GM20431 (cell line): ENCODE results near the gene RNU6-1.

Experiments
- in situ Hi-C: fragments of 300-500 bp; cut with MseI, MboI; formaldehyde crosslinking; loops from one replicate; pipeline ENCODE4 v1.15.0; 2020; ENCODE audit warnings: low sequenced_read_pairs; ENCODE audit not compliant: unreplicated experiment

RNU6-1 gene

GRCh38 chr15:67807836-67808235, 32.0 kb downstream of the RNU6-1 start:
- in situ Hi-C loops: no loop called here

GRCh38 chr15:67807141-67807540, 32.7 kb downstream of the RNU6-1 start:
- in situ Hi-C loops: no loop called here

GRCh38 chr15:67806536-67806935, 33.3 kb downstream of the RNU6-1 start:
- in situ Hi-C loops: no loop called here

- in situ Hi-C loops: no loop called here
These were observed 34.0 kb downstream of the RNU6-1 start for GRCh38 chr15:67805666-67806516.

- in situ Hi-C loops: no loop called here
These were observed 34.7 kb downstream of the RNU6-1 start for GRCh38 chr15:67805008-67805665.

GRCh38 chr15:67803996-67804843, 35.6 kb downstream of the RNU6-1 start:
- in situ Hi-C loops: no loop called here

GRCh38 chr15:67803299-67803698, 36.5 kb downstream of the RNU6-1 start:
- in situ Hi-C loops: no loop called here

- in situ Hi-C loops: no loop called here
These were observed 37.6 kb downstream of the RNU6-1 start for GRCh38 chr15:67801926-67802914.

- in situ Hi-C loops: no loop called here
These were observed 38.7 kb downstream of the RNU6-1 start for GRCh38 chr15:67801142-67801541.

GRCh38 chr15:67799801-67800205, 40.0 kb downstream of the RNU6-1 start:
- in situ Hi-C loops: no loop called here

- in situ Hi-C loops: no loop called here
These were observed 43.4 kb downstream of the RNU6-1 start for GRCh38 chr15:67796196-67797127.

GRCh38 chr15:67794832-67795574, 44.8 kb downstream of the RNU6-1 start:
- in situ Hi-C loops: no loop called here

- in situ Hi-C loops: no loop called here
These were observed 47.4 kb downstream of the RNU6-1 start for GRCh38 chr15:67792250-67792942.

GRCh38 chr15:67790610-67791319, 49.1 kb downstream of the RNU6-1 start:
- in situ Hi-C loops: no loop called here
